OCI-M2 (cell line): Measurements from ENCODE around the gene ZNF256.

ENCODE experiments used
- DNase-seq: peaks from one replicate; lab custom pipeline; 2025; ENCODE audit not compliant: unreplicated experiment; lab: John Stamatoyannopoulos, UW

The ZNF256 gene

GRCh38 chr19:57900311-57900710 lies 47.2 kb downstream of the ZNF256 start:
- DNase-seq: no peak
